Panc1 (cell line): ENCODE measurements around the gene RUNX3.

Experiments
- CTCF ChIP-seq: fragments of 450-650 bp; IDR thresholded peaks from 2 replicates; pipeline ENCODE4 v1.5.1; 2017; ENCODE audit warnings: mild to moderate bottlenecking
- POLR2AphosphoS5 ChIP-seq: IDR thresholded peaks from 2 replicates; pipeline ENCODE4 v1.6.1; 2012; ENCODE audit warnings: mild to moderate bottlenecking, low read depth, low read length, moderate library complexity
- SIN3A ChIP-seq: IDR thresholded peaks from 2 replicates; pipeline ENCODE4 v1.6.1; 2012; ENCODE audit warnings: low read depth, mild to moderate bottlenecking, low read length, moderate library complexity, borderline replicate concordance; ENCODE audit not compliant: insufficient read depth

GRCh38 chr1:24893431-24893830 is 36.6 kb downstream of the RUNX3 start:
- TF ChIP-seq CTCF (no peak), POLR2AphosphoS5 (no peak), SIN3A (no peak)
